K562 (cell line): ENCODE data around the gene CDH5. TPM values are rescaled to one million over a fixed set of nuclear protein-coding genes. Genes with fewer than 3 reads are reported as not detected.

Experiments
- ATAC-seq: fragments of 200-7000 bp; cut with Tn5 transposase; 3 replicates; pipeline ENCODE4 v1.9.1; 2020; ENCODE audit warnings: moderate library complexity
- BruUV-seq: library from RNA; stranded (reverse); fragments of 400-500 nt; replicated peaks from 2 replicates; lab custom pipeline; 2021; lab: Mats Ljungman, UMichigan
- CTCF ChIA-PET: fragments of 300-600 bp; formaldehyde crosslinking; extraction: SDS; loops from one replicate; lab custom pipeline; 2021; ENCODE audit warnings: low intra/inter-chr PET ratio; lab: Yijun Ruan, JAX
- POLR2A ChIA-PET: fragments of 300-600, 350-650 bp; sonication (Branson Sonifier 250); formaldehyde crosslinking; extraction: SDS; loops from one replicate; lab custom pipeline; 2021; ENCODE audit warnings: antibody characterized with exemption, inconsistent platforms; lab: Yijun Ruan, JAX
- DNase-seq, 4 experiments: peaks; one replicate each; pipeline versions ENCODE4 v3.0.0 to v3.0.0-alpha.2; 2011 to 2018; ENCODE audit warnings: low spot score in 3 of 4, mixed read lengths in 3 of 4; ENCODE audit errors: extremely low read depth in 1 of 4
- FAIRE-seq: peaks from 2 replicates; lab custom pipeline; 2011; peaks lifted over from hg19 to GRCh38; lab: Jason Lieb, UNC
- H2AFZ ChIP-seq: 2 replicates; pipeline ENCODE4 v1.6.0; 2011; ENCODE audit warnings: low read depth, low read length, control low read depth, inconsistent platforms
- H3K27ac ChIP-seq: fragments of 200-600 bp; 3 replicates; pipeline ENCODE4 v1.8.0; 2011; ENCODE audit warnings: low read depth, mild to moderate bottlenecking, control low read depth, inconsistent platforms, low read length, moderate library complexity, mixed read lengths; ENCODE audit errors: extremely low read depth
- H3K27me3 ChIP-seq, 2 experiments: fragments of 300-600 bp in 1 of 2; 2 replicates in 1 of 2; 3 replicates in 1 of 2; pipeline versions ENCODE4 v1.6.0 to v1.8.0; 2011; ENCODE audit warnings: inconsistent platforms in 2 of 2, low read length in 2 of 2, mild to moderate bottlenecking in 1 of 2, mixed read lengths in 1 of 2, moderate library complexity in 1 of 2; ENCODE audit not compliant: control insufficient read depth in 2 of 2, insufficient read depth in 2 of 2
- H3K36me3 ChIP-seq: fragments of 300-600 bp; 3 replicates; pipeline ENCODE4 v1.8.0; 2011; ENCODE audit warnings: mild to moderate bottlenecking, low read length, inconsistent platforms; ENCODE audit not compliant: control insufficient read depth, insufficient read depth
- H3K4me1 ChIP-seq, 2 experiments: fragments of 200-600 bp in 1 of 2; replicated peaks in 1 of 2; 2 replicates in 1 of 2; 3 replicates in 1 of 2; pipeline versions ENCODE4 v1.5.1 to v1.8.0; 2011; ENCODE audit warnings: inconsistent platforms in 2 of 2, low read length in 2 of 2, mild to moderate bottlenecking in 1 of 2, mixed read lengths in 1 of 2, moderate library complexity in 1 of 2; ENCODE audit not compliant: control insufficient read depth in 2 of 2, insufficient read depth in 2 of 2
- H3K4me2 ChIP-seq: 2 replicates; pipeline ENCODE4 v1.6.1; 2011; ENCODE audit warnings: low read length, control low read depth, inconsistent platforms, mixed read lengths; ENCODE audit not compliant: insufficient read depth
- H3K4me3 ChIP-seq: fragments of 200-600 bp; sonication (generic), shearing (Covaris generic); 2 replicates; pipeline ENCODE4 v1.5.1; 2016; ENCODE audit warnings: control low read depth, inconsistent platforms
- H3K79me2 ChIP-seq: fragments of 200-600 bp; 3 replicates; pipeline ENCODE4 v1.8.0; 2011; ENCODE audit warnings: low read length, inconsistent platforms; ENCODE audit not compliant: control insufficient read depth, insufficient read depth
- H3K9ac ChIP-seq, 2 experiments: 2 replicates each; pipeline versions ENCODE4 v1.6.0 to v1.6.1; 2011; ENCODE audit warnings: low read depth in 2 of 2, low read length in 2 of 2, control low read depth in 1 of 2, inconsistent platforms in 1 of 2, mild to moderate bottlenecking in 1 of 2, mixed read lengths in 1 of 2; ENCODE audit not compliant: insufficient read depth in 1 of 2
- H3K9me1 ChIP-seq: one replicate; pipeline ENCODE4 v1.6.0; 2011; ENCODE audit warnings: inconsistent platforms, mild to moderate bottlenecking, low read length, moderate library complexity; ENCODE audit not compliant: control insufficient read depth, insufficient read depth
- H3K9me3 ChIP-seq: replicated peaks from 2 replicates; pipeline ENCODE4 v1.5.1; 2011; ENCODE audit warnings: low read depth, low read length, inconsistent platforms; ENCODE audit not compliant: control insufficient read depth, insufficient read depth
- H4K20me1 ChIP-seq: replicated peaks from 2 replicates; pipeline ENCODE4 v1.6.1; 2011; ENCODE audit warnings: low read length, inconsistent platforms, mixed read lengths; ENCODE audit not compliant: control insufficient read depth, insufficient read depth
- EP400 ChIP-seq: fragments of 450-650 bp; IDR thresholded peaks from 2 replicates; pipeline ENCODE4 v1.6.1; 2017; ENCODE audit warnings: antibody characterized with exemption, mild to moderate bottlenecking, moderate library complexity
- NFIC ChIP-seq: fragments of 450-650 bp; IDR thresholded peaks from 2 replicates; pipeline ENCODE4 v1.6.1; 2017; ENCODE audit warnings: mild to moderate bottlenecking, inconsistent platforms
- SOX6 ChIP-seq: fragments of 450-650 bp; IDR thresholded peaks from 2 replicates; pipeline ENCODE4 v1.6.1; 2014; ENCODE audit warnings: mild to moderate bottlenecking
- TSHZ1 ChIP-seq: fragments of 250-450 bp; sonication (Bioruptor Pico); IDR thresholded peaks from 2 replicates; pipeline ENCODE4 v1.4.0; 2020; ENCODE audit warnings: mild to moderate bottlenecking, moderate library complexity
- ZFP1 ChIP-seq: fragments of 450-650 bp; formaldehyde crosslinking; IDR thresholded peaks from 2 replicates; pipeline ENCODE4 v1.4.0; 2020; ENCODE audit warnings: mild to moderate bottlenecking, mixed read lengths
- ZNF134 ChIP-seq: fragments of 250-450 bp; sonication (Bioruptor Pico); conservative IDR thresholded peaks from 2 replicates; pipeline ENCODE4 v1.4.0; 2020
- WGBS: fragments of 100-300 bp; shearing (Covaris generic); methylation state at CpG from one replicate; pipeline ENCODE4 v1.1.6; 2016; ENCODE audit warnings: low coverage, mixed read lengths; ENCODE audit not compliant: insufficient coverage; ENCODE audit errors: missing lambda C conversion rate; 5-methylcytosine and 5-hydroxymethylcytosine counted together
- in situ Hi-C: fragments of 300-500 bp; cut with MboI; formaldehyde crosslinking; loops from 4 replicates; pipeline ENCODE4 v1.15.0; 2018; ENCODE audit warnings: inconsistent platforms, mixed read lengths
- intact Hi-C: fragments of 100-400 bp; cut with micrococcal nuclease; formaldehyde crosslinking; loops from 2 replicates; pipeline ENCODE4 v1.14.2; 2022
- polyA plus RNA-seq, 8 experiments: library from polyadenylated mRNA; depleted of rRNA in 4 of 8; stranded (reverse) in 5 of 8; unstranded in 3 of 8; fragments of >200 nt; fragmentation: Nextera tagmentation in 2 of 8; fragmentation: Illumina TruSeq in 1 of 8; extraction: Ambion mirVana in 2 of 8; extraction: Trizol in 1 of 8; gene quantifications; 2 replicates each; pipeline versions ENCODE4 v1.2.1 to v1.2.3, GENCODE V29; 2011 to 2014; ENCODE audit warnings: inconsistent platforms in 1 of 8, missing spikeins in 1 of 8
- total RNA-seq, 7 experiments: library from RNA; depleted of rRNA in 6 of 7; stranded (reverse); fragments of >200 nt in 6 of 7; fragmentation: Illumina TruSeq in 2 of 7; extraction: Trizol in 2 of 7; gene quantifications; 2 replicates each; pipeline versions ENCODE4 v1.2.1 to v1.2.3, GENCODE V29; 2011 to 2021; ENCODE audit warnings: low replicate concordance in 1 of 7

The CDH5 gene
- total and polyA plus RNA-seq, 9 of the 15 experiments (the other 6 are each of a cell fraction or from before 2014, with no cell fraction given): not detected

GRCh38 chr16:66335704-66336329 lies 30.7 kb upstream of the CDH5 start:
- ChIA-PET POLR2A (interaction anchor here (0.6 to 1.0 kb wide), 2 partner anchors 8 to 92 kb away, joined by 3 to 8 read pairs; no protein-coding TSS in a partner anchor), CTCF (no interaction called here)
- Histone ChIP-seq H2AFZ (no peak overlapping the region), H3K9ac (no peak overlapping the region), H3K4me3 (no peak overlapping the region), H3K79me2 (no peaks in the 10 kb centered on the region), H4K20me1 (no peaks in the 10 kb centered on the region; the same call in 1 of the 2 replicates), H3K4me1 (no peaks in the 10 kb centered on the region), H3K27me3 (no peaks in the 10 kb centered on the region; a peak in 2 of 5 replicates), H3K4me2 (no peak overlapping the region), H3K9me3 (no peaks in the 10 kb centered on the region), H3K27ac (no peak overlapping the region), H3K36me3 (no peaks in the 10 kb centered on the region), H3K9me1 (no peaks in the 10 kb centered on the region)
- in situ Hi-C loops: no loop called here
- no TSS peak for BruUV-seq
- intact Hi-C loops: no loop called here
- DNase-seq (no peak), FAIRE-seq (no peak), ATAC-seq (no peak)
- WGBS: under 1% methylated on average over 8 of the region's 8 CpGs
- 0 out of 2 replicates have a peak, but pooled peaks have one; percentile 18 for TF ChIP-seq NFIC
- no peak for TF ChIP-seq EP400
- TF ChIP-seq ZFP1: no peak

GRCh38 chr16:66337463-66338188 lies 28.9 kb upstream of the CDH5 start:
- H4K20me1 ChIP-seq: peaks cover 5% of the 10 kb centered on the region; the same call in 1 of the 2 replicates
- intact Hi-C loops: no loop called here

More at GRCh38 chr16:66337463-66338188, 28.9 kb upstream of the CDH5 start:
- ATAC-seq (no peak), FAIRE-seq (no peak), DNase-seq (no peak)
- Histone ChIP-seq H3K9me1 (no peaks in the 10 kb centered on the region), H3K4me3 (no peak overlapping the region), H3K79me2 (no peaks in the 10 kb centered on the region), H3K27me3 (no peaks in the 10 kb centered on the region; a peak in 2 of 5 replicates), H3K4me1 (no peaks in the 10 kb centered on the region), H2AFZ (no peak overlapping the region), H3K27ac (no peak overlapping the region), H3K36me3 (no peaks in the 10 kb centered on the region), H3K4me2 (no peak overlapping the region), H3K9ac (no peak overlapping the region), H3K9me3 (no peaks in the 10 kb centered on the region)
- no TSS peak for BruUV-seq
- TF ChIP-seq SOX6: no peak
- no peak for TF ChIP-seq TSHZ1 (CRISPR knock-in tag)
- no peak for TF ChIP-seq ZNF134
- in situ Hi-C loops: no loop called here
- CTCF ChIA-PET: no interaction called here
- 1% methylated on average over 9 of the region's 9 CpGs for WGBS
- POLR2A ChIA-PET: interaction anchor here (0.5 to 0.7 kb wide), 3 partner anchors 9 to 232 kb away, joined by 3 read pairs; no protein-coding TSS in a partner anchor
